PC-9 (cell line): Measurements from ENCODE around the gene AGAP1. TPM values are rescaled to one million over a fixed set of nuclear protein-coding genes. Genes with fewer than 3 reads are reported as not detected.

Experiments
- BruUV-seq: library from RNA; stranded (reverse); fragments of 400-500 nt; replicated peaks from 2 replicates; lab custom pipeline; 2021; lab: Mats Ljungman, UMichigan
- CTCF ChIA-PET: fragments of 300-600 bp; sonication (Branson Sonifier 250); formaldehyde crosslinking; loops from one replicate; lab custom pipeline; 2022; ENCODE audit warnings: antibody characterized with exemption; lab: Charles Lee
- POLR2A ChIA-PET: fragments of 300-600 bp; sonication (Branson Sonifier 250); formaldehyde crosslinking; loops from one replicate; lab custom pipeline; 2022; ENCODE audit warnings: antibody characterized with exemption; ENCODE audit not compliant: unreplicated experiment; lab: Charles Lee
- DNase-seq, 2 experiments: peaks; one replicate each; pipeline versions ENCODE4 v3.0.0 to v3.0.0-alpha.2; 2015 to 2022; ENCODE audit warnings: mixed read lengths in 1 of 2
- H2AFZ ChIP-seq: fragments of 200-600 bp; sonication (generic); 2 replicates; pipeline ENCODE4 v1.8.1; 2017; ENCODE audit warnings: antibody characterized with exemption
- H3F3A ChIP-seq: fragments of 200-600 bp; sonication (generic); 2 replicates; pipeline ENCODE4 v1.8.1; 2017; ENCODE audit warnings: antibody characterized with exemption, mild to moderate bottlenecking, low read depth; ENCODE audit not compliant: insufficient read depth
- H3K27ac ChIP-seq: fragments of 200-600 bp; sonication (generic); 2 replicates; pipeline ENCODE4 v1.6.1; 2016; ENCODE audit warnings: mixed run types
- H3K27me3 ChIP-seq: fragments of 200-600 bp; sonication (generic); 2 replicates; pipeline ENCODE4 v1.6.1; 2016; ENCODE audit warnings: low read depth, mixed run types; ENCODE audit not compliant: insufficient read depth
- H3K36me3 ChIP-seq: fragments of 200-600 bp; sonication (generic); 2 replicates; pipeline ENCODE4 v1.6.1; 2016; ENCODE audit warnings: low read depth, mixed run types
- H3K4me1 ChIP-seq: fragments of 200-600 bp; sonication (generic); replicated peaks from 2 replicates; pipeline ENCODE4 v1.6.1; 2016; ENCODE audit warnings: mixed run types; ENCODE audit not compliant: insufficient read depth
- H3K4me2 ChIP-seq: fragments of 200-600 bp; sonication (generic); 2 replicates; pipeline ENCODE4 v1.6.1; 2017; ENCODE audit warnings: mixed run types
- H3K4me3 ChIP-seq: fragments of 200-600 bp; sonication (generic); 2 replicates; pipeline ENCODE4 v1.6.1; 2016; ENCODE audit warnings: mixed run types
- H3K79me2 ChIP-seq: fragments of 200-600 bp; sonication (generic); 2 replicates; pipeline ENCODE4 v1.6.1; 2017; ENCODE audit warnings: low read depth, mixed run types
- H3K9me2 ChIP-seq: fragments of 200-600 bp; sonication (generic); 2 replicates; pipeline ENCODE4 v1.8.1; 2017; ENCODE audit warnings: mild to moderate bottlenecking; ENCODE audit not compliant: insufficient read depth
- H3K9me3 ChIP-seq: fragments of 200-600 bp; sonication (generic); 2 replicates; pipeline ENCODE4 v1.8.1; 2016; ENCODE audit warnings: low read depth; ENCODE audit not compliant: insufficient read depth
- H4K20me1 ChIP-seq: fragments of 200-600 bp; sonication (generic); 2 replicates; pipeline ENCODE4 v1.8.1; 2017; ENCODE audit not compliant: insufficient read depth
- CTCF ChIP-seq: fragments of 200-600 bp; sonication (generic); conservative IDR thresholded peaks from 2 replicates; pipeline ENCODE4 v1.6.1; 2017; ENCODE audit warnings: mixed run types, antibody characterized with exemption, mild to moderate bottlenecking, moderate library complexity
- EZH2 ChIP-seq: fragments of 200-600 bp; sonication (generic); IDR thresholded peaks from 2 replicates; pipeline ENCODE4 v1.8.0; 2017; ENCODE audit warnings: antibody characterized with exemption, low read depth
- intact Hi-C: fragments of 100-400 bp; cut with micrococcal nuclease; formaldehyde crosslinking; loops from one replicate; pipeline ENCODE4 v1.10.0; 2022; ENCODE audit not compliant: unreplicated experiment
- total RNA-seq: library from RNA; stranded (reverse); gene quantifications from 2 replicates; pipeline ENCODE4 v1.2.3, GENCODE V29; 2021

Gene AGAP1
- total RNA-seq, 1 experiment from 2014 or later: 91.4 TPM

- Histone ChIP-seq H4K20me1 (peaks cover 60% of the 10 kb centered on the region), H3K4me1 (no peaks in the 10 kb centered on the region), H2AFZ (no peak overlapping the region), H3K9me2 (no peaks in the 10 kb centered on the region), H3F3A (no peaks in the 10 kb centered on the region; the same call in 1 of the 2 replicates), H3K4me3 (no peak overlapping the region), H3K9me3 (no peaks in the 10 kb centered on the region), H3K4me2 (no peak overlapping the region), H3K27me3 (no peaks in the 10 kb centered on the region), H3K36me3 (no peaks in the 10 kb centered on the region), H3K27ac (no peak overlapping the region), H3K79me2 (peaks cover 95% of the 10 kb centered on the region)
- no peak for DNase-seq
- no TSS peak for BruUV-seq
- POLR2A ChIA-PET: no interaction called here
- intact Hi-C loops: no loop called here
- TF ChIP-seq EZH2 (no peak), CTCF (no peak)
- CTCF ChIA-PET: no interaction called here
These were observed 90.8 kb downstream of the AGAP1 start for GRCh38 chr2:235584638-235585007.

- intact Hi-C loops: no loop called here
- H3K4me2 ChIP-seq: no peak overlapping the region
- H4K20me1 ChIP-seq: peaks cover 37% of the 10 kb centered on the region
- no peak overlapping the region for H3K27ac ChIP-seq
- BruUV-seq: no TSS peak
- H3K9me2 ChIP-seq: no peaks in the 10 kb centered on the region
- no peaks in the 10 kb centered on the region for H3K4me1 ChIP-seq
- peaks cover 91% of the 10 kb centered on the region for H3K79me2 ChIP-seq
- ChIA-PET POLR2A (no interaction called here), CTCF (interaction anchor here (0.6 kb wide), 1 partner anchor 35 kb away, joined by 4 read pairs; no protein-coding TSS in a partner anchor)
- H3F3A ChIP-seq: no peaks in the 10 kb centered on the region; the same call in 1 of the 2 replicates
- no peak overlapping the region for H2AFZ ChIP-seq
- no peaks in the 10 kb centered on the region for H3K9me3 ChIP-seq
- DNase-seq: no peak
- no peak overlapping the region for H3K4me3 ChIP-seq
- H3K27me3 ChIP-seq: no peaks in the 10 kb centered on the region
- H3K36me3 ChIP-seq: no peaks in the 10 kb centered on the region
- TF ChIP-seq CTCF (no peak), EZH2 (no peak)
These were observed 93.4 kb downstream of the AGAP1 start for GRCh38 chr2:235587202-235587601.

- peaks cover 10% of the 10 kb centered on the region; the same call in 1 of the 2 replicates for H3F3A ChIP-seq
- H3K4me1 ChIP-seq: no peaks in the 10 kb centered on the region
- peaks cover 30% of the 10 kb centered on the region for H4K20me1 ChIP-seq
- peaks cover 87% of the 10 kb centered on the region for H3K79me2 ChIP-seq
- H3K27ac ChIP-seq: no peak overlapping the region
- intact Hi-C loops: no loop called here
- H3K36me3 ChIP-seq: no peaks in the 10 kb centered on the region
- no peaks in the 10 kb centered on the region for H3K9me3 ChIP-seq
- no peak for DNase-seq
- H3K27me3 ChIP-seq: no peaks in the 10 kb centered on the region
- H3K4me2 ChIP-seq: no peak overlapping the region
- ChIA-PET POLR2A (no interaction called here), CTCF (interaction anchor here (0.6 kb wide), 1 partner anchor 178 kb away, joined by 3 read pairs; no protein-coding TSS in a partner anchor)
- no peaks in the 10 kb centered on the region for H3K9me2 ChIP-seq
- no TSS peak for BruUV-seq
- no peak overlapping the region for H3K4me3 ChIP-seq
- H2AFZ ChIP-seq: no peak overlapping the region
- TF ChIP-seq CTCF (no peak), EZH2 (no peak)
These were observed 94.9 kb downstream of the AGAP1 start for GRCh38 chr2:235588750-235589149.
